HG02610 (cell line): ENCODE measurements around the gene ST3GAL5.
"Not testable (repeated sequence)": the region's sequence is repeated elsewhere in the genome, so short reads cannot be mapped to it uniquely, and the experiment has no call there.

Experiments used
- ATAC-seq: cut with Tn5 transposase; IDR thresholded peaks from one replicate; pipeline ENCODE4 v1.9.1; 2021; ENCODE audit warnings: mild to moderate bottlenecking, moderate library complexity; ENCODE audit not compliant: unreplicated experiment

The ST3GAL5 gene

DNA sequence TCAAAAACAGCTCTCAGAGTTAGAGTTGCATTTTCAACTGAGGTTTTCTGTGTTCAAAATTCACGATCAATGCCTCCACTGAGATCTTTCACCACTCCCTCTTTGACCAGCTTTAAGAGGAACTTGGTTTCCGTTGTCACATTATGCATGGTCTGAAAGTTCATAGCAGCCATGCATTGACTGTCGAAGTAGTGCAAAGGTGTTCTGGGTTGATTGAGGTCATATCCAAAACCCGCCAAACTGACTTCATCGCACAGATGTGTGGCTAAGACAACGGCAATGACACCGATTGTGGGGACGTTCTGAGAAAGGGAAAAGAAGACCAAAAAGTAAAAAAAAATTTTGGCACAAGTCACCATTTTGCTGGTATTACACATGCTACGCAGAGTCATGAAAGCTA, 48.7 kb downstream of the ST3GAL5 start:
- ATAC-seq = no peak

DNA sequence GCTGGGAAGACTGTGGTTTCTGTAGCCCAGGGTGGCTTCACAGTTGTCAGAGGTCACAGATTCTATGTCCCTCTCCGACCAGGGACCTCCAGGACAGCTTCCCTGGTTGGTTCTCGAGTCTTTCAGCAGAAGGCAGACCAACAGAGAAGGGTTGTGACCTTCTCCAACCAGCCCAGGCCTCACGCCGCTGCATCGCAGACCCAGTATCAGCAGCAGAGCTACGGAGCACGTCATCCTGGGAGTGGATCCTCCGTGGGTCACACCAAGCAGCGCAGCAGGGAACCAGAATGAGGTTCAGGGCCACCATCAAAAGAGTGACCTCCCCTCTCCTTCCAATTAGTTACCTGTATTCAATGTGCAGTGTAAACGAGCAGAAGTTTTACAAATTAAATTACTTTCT, 49.3 kb downstream of the ST3GAL5 start:
- ATAC-seq = no peak

DNA sequence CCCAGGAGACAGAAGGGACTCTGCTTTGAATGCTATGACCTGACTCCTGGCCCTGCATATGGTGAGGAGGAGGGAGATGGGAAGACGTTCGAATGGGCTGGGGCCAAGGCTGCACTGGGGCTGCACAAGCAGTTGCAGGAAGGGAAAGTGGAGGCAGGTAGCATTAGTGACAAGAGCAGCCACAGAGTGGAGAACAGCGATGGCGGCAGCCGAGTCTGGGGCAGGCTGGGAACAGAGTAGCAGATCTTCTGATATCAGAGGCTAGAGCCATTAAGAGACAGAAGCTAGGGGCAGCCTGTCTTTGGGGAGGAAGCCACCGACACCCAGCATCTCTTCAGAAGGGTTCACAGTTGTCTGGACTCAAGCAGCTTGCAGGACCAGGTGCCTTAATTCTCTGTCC, 50.1 kb downstream of the ST3GAL5 start:
- no peak for ATAC-seq

DNA sequence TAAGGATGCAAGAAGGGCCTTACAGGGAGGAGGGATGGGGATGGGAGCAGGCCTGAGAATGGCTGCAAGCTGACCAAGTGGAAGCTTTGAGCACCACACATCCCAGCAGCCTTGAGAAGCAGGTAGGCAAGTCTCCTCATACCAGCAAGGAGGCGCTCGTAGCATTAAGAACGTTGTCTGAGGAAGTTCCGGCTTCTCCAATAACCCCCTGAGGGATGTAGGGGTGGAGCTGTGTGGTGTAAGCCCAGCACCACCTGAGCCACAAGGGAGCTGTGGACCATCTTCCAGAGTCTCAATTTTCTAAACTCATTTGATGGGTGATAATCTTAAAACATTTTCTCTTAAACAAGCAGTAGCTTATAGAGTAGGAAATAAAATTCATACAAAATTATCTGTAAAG, 50.6 kb downstream of the ST3GAL5 start:
- ATAC-seq = no peak

DNA sequence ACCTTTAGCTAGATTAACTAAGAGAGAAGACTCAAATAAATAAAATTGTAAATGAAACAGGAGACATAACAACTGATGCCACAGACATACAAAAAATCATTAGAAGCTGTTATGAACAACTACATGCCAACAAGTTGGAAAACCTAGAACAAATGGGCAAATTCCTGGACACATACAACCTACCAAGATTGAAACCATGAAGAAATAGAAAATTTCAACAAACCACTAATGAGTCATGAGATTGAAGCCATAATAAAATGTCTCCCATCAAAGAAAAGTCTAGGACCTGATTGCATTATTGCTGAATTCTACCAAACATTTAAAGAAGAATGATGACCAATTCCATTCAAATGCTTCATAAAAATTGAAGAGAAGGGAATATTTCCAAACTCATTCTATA, 54.3 kb downstream of the ST3GAL5 start:
- no peak for ATAC-seq

DNA sequence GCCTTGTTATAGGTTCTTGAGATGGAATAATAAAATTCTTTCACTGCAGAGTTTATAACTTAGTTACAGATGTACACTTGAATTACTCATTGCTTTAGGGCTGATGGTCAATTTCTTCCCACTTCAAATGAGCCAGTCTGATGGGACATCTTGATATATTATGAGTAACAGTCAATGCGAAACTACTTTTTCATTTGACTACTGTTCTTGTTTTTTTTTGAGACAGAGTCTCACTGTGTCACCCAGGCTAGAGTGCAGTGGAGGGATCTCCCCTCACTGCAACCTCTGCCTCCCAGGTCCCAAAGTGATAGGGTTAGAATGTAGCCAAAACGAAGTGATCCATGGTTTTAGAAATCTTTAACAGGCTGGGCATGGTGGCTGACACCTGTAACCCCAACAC, 57.1 kb downstream of the ST3GAL5 start:
- ATAC-seq = peak; percentile 76

DNA sequence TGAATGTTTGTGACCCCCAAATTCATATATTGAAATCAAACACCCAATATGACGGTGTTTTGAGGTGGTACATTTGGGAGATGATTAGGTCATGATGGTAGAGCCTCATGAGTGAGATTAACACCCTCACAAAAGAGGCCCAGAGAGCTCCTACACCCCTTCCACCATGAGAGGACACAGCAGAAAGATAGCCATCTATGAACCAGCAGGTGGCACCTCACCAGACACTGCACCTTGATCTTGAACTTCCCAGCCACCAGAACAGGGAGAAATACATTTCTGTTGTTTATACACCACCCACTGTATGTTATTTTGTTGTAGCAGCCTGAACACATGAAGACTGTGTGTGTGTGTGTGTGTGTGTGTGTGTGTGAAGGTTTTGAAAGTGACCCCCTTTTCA, 58.1 kb downstream of the ST3GAL5 start:
- ATAC-seq = no peak

DNA sequence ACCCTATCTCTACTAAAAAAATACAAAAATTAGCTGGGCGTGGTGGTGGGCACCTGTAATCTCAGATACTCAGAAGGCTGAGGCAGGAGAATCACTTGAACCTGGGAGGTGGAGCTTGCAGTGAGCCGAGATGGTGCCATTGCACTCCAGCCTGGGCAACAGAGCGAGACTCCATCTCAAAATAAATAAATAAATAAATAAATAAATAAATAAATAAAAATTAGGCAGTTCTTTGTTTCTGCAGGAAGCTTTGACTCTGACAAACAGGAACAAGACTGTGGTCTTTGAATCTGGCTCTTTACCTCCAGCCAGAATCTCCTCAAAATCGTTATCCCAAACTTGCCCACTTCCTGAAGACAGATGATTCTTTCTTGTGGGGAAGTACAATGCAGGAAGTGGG, 59.4 kb downstream of the ST3GAL5 start:
- not testable (repeated sequence) for ATAC-seq

DNA sequence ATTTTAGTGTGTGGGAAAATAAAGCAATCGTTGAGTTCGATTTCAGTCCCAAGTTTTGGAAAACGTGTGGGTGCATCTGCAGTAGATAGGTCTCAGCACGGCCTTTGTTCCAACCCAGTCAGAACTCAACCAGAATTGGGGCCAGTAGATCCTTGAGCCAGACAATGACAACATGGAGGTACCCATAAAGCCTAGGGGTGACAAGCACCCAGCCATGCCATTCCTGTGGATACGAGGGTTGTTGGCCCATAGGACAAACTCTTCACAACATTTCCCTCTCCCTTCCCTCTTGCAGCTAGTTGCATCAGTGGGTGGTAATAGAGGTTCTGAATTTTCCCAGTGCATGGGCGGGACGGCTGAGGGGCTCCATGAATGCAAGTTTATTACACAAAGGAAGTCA, 60.1 kb downstream of the ST3GAL5 start:
- ATAC-seq = no peak

DNA sequence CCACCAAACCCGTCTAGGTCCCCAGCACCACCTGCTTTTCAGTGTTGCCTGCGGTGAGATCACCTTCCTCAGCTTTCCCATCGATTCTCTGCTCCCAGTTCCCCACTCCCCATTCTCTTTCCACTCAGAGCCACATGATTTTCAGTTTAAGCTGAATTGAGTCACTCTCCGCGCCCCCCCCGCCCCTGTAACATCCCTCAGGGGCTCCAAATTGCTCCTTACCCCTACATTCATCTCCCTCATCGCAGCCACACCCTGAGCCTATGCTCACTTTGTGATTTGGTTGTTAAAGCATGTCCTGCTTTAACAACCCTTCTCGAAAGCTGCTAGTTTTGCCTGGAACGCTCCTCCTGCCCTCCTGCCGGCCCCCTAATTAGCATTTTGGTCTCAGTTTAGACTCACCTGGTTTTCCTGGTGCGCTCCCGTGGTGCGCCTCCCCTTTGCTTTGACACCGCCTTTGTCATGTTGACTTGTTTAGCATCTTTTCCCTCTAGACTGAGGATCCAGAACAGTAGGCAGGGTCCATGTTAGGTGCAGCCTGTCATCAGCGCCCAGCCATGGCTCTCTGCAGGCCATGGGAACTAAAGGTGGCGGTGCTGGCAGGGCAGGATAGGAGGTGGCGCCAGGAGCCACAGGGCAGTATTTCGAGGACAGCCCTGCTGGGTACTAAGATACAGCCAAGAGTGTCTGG, 60.8 kb downstream of the ST3GAL5 start:
- no peak for ATAC-seq

DNA sequence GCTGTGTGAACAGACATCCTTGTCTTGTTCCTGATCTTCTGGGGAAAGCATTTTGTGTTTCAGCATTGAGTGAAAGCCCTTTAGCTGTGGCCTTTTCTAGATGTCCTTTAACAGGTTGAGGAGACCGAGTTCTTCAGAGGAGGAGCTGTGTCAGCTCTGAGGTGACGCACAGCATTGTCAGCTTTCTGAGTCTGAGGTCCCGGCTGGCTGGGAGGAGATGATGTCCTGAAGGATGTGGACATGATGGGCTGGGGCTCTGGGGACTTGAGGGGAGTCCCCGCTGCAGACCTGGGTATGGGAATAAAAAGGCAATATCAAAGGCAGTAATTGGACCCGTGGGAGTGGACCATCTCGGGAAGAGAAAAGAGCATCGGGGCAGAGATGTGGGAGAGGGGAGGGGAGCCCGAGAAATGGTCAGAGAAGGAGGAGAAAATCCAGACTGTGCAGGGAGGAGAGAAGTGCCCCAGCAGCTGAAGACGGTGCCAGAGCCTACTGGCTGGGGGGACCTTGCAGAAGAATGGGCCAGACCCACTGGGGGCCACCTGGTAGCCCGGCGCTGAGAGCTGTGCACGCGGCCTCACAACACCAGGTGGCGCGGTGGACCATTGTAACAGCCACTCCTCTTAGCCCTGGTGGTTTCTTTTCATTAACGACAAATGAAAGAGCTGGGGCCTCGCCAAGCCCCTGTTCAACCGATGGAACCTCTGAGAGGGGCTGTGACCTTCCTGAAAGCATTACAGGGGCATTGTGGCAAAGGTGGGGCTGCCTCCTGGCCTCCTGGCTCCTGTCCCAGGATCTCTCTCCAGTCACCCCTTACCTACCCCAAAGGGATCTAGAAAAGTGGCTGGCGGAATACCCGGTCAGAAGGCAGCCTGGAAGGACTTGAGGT, 61.6 kb downstream of the ST3GAL5 start:
- peak; percentile 71 for ATAC-seq

DNA sequence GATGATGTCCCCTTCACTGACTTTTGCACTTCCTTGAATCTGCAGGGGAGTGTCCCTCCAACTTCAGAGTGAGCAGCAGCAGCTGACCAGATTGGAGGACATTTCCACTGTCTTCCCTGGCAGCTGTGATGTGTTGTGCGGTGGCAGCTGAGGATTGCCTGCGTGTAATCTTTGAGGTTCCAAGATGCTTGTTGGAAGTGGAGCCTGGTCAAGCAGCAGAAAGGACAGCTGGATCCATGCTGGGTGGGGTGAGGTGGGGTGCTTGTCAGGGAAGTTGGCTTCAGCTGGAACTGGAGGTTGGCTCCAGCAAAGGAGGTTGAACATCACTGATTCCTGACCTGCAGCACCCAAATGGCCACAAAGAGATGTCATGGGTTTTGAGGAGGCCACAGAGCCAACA, 64.8 kb downstream of the ST3GAL5 start:
- ATAC-seq = no peak

DNA sequence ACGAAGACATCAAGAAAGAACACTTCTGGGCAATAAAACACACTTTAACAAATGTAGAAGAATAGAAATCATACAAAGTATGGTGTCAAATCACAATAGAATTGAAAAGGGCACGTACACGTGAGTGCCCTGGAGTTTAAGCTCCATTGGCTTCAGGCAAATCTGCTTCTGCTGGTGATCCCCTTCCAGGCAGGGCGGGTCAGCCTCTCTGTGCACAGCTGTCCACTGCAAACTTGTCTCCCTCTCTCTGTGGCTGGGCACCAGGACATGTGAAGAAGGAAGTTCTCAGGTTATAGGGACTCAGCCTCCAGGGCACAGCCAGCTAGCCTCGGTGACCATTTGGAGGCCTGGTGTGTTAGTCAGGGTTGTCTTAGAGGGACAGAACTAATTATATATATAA, 66.0 kb downstream of the ST3GAL5 start:
- no peak for ATAC-seq

DNA sequence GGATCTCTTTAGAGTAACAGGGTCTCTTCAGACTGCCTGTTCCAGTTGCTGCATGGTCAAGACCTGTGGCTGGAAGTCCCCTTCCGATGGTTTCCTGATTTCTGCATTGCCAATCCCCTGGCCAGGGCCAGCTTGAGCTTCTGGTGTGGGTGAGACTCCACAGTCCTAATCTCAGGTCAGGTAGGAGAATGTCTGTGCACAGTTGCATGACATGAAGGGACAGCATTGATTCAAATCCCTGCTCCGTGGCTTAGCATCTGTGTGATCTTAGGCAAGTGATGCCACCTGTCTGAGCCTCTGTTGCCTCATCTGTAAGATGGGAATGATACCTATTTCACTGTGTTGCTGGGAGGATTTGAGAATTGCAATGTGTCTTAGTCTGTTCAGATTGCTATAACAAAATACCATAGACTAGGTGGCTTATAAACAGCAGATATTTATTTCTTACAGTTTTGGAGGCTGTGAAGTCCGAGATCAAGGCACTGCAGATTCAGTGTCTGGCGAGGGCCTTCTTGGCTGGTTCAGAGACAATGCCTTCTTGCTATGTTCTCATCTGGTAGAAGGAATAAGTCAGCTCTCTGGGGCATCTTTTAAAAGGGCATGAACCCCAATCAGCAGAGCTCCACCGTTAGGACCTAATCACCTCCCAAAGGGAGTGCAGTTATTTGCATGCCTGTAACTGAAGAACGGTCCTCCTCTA, 68.8 kb downstream of the ST3GAL5 start:
- no peak for ATAC-seq

DNA sequence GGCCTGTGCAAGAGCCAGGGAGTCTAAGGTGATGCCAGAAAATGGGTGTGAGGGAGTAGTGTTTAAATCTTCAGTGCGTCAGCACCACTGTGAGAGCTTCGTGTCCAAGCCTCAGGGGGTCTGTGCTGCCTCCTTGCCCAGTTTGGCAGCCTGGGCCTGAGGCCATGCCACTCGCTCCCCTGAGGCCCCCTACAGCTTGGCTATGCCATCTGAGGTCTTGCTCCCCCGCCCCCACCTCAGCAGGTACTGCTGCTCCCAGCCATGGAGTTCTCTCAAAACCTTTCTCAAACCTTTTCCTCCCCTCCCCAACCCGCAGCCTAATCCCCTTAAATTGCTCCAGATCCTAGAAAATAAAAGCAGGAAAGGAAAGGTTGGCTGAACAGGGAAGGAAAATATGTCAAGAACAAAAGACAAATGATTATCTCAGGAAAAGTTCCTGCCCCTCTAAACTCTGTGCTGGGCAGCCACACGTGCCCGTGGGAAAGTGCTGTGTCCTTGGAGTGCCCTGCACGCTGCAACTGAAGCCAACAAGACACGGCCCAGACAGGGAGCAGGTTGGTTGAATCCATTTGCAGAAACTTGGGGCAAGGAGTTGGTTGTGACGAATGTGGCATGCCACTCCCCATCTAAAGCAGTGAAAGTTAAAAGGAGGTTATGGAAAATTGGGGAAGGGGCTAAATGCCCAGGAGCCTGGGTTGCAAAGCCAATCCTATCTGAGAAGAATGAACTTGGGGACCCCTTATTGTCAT, 73.8 kb downstream of the ST3GAL5 start:
- no peak for ATAC-seq

DNA sequence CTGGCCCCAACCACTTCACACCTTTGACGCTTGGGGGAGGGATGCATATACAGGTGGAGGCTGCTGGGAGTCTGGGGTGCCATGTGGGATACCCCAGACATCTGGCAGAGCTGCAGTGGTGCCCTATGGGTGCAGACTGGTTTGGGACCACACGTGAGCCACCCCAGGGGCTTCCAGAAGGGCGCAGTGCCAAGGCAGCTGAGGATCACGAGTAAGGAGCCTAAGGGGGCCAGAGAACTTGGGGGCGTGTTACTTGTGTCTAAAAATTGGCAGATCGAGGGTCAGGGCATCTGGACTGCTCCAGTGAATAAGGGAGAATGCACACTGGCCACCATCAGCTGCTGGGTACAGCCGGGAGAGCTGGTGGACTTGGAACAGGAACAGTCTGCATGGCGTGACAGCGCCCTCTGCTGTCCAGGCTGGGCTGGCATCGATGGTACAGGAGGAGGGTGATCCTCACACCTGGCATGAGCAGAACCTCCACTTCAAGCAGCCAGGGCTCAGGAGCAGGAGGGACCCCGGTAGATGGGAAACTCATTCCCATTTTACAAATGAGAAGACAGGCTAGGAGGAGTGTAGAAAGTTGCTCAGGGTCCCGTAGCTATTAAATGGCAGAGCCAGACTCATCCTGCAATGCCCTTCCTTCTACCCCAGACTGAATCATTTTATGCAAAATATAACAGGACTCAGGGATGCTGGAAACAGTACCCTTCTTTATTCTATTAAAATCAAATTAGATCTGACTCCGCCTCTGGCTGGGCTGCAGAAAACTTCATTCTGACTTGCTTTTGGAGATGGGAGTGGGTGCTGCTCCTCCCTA, 74.6 kb downstream of the ST3GAL5 start:
- ATAC-seq = peak; percentile 80

DNA sequence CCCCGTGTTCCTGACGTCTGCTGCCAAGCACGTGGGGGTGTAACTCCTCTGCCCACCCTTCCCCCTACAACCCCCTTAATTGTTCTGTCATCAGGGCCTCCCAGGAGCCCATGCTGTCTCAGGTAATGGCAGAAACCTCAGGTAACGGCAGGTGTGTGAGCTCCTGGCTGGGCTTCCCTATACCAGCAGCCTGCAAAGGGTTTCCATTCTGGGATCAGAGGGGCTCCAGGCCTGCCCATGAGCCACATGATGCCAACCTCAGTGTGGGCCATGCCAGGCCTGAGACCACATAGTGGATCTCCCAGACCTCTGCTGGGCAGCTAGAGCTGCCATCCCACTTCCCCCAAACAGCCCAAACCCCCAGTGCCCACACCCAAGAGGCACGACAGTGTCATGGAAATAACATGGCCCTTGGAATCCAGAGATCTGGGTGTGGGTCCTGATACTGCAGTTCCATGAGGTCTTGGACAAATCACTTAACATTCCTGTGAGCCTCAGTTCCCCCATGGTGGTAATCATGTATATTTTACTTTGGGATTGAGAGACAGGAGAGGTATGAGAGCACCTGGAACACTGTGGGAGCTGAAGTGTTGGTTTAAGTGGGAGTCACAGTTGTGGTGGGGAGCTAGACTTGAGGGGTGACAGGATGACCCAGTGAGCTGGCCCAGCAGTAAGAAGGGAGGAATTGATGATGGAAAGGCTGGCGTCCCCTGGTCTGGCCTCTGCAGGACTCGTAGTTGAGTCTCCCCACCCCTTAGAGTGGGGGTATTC, 75.4 kb downstream of the ST3GAL5 start:
- ATAC-seq = no peak

DNA sequence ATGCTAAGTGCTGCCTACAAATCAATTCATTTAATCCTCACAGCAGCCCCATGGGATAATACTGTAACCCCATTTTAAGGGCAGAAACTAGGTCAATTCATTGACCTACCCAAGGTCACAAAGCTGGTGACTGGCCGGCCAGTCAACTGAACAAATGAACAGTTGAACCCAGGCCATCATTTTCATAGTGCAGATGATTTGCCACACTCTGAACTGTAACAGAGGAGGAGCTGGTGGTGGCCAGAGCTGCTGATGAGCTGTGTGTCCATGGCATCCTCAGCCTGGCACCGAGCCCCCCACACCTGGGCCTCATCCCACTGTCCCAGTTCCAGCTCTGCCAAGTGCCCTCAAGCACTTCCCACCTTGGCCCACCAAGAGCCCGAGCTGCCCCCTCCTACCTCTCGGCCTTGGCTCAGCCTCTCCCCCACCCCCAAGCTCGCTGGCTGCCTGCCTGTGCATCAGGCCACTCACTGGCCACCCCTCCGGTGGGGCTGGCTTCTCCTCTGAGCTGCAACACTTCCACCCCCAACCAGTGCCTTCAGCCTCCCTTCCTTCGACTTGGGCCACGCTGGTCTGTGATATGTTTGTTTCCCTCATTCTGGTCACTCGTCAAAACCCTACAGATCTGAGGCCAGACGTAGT, 76.6 kb downstream of the ST3GAL5 start:
- ATAC-seq = no peak
